HG02763 (cell line): ENCODE measurements around the gene UBE2D3.
"Not testable (repeated sequence)": the region's sequence is repeated elsewhere in the genome, so short reads cannot be mapped to it uniquely, and the experiment has no call there.

ENCODE experiments used
- ATAC-seq: cut with Tn5 transposase; IDR thresholded peaks from one replicate; pipeline ENCODE4 v1.9.1; 2021; ENCODE audit warnings: mild to moderate bottlenecking, moderate library complexity; ENCODE audit not compliant: unreplicated experiment

Gene UBE2D3

GRCh38 chr4:102826890-102827673 is at the start of gene UBE2D3:
UBE2D3 (minus strand) TSS chr4:102827551; CDS start chr4:102826508, 1,043 bp downstream.
- peak; percentile 27 for ATAC-seq

DNA sequence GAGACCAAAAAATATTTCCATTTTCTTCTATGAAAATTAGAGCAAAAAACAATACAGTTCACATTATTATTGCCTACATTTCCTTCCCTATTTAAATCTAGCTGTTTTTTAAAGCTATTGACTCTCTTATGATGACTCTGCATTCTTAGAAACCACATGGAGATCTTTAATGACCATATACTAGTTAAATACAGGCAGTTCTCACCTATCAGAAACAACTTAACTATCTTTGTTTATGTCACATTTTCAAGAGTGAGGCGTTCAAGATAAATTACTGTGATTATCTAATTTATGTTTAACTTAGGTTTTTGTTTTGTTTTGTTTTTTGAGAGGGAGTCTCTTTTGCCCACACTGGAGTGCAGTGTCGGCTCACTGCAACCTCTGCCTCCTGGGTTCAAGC is 44.4 kb upstream of the UBE2D3 start:
- ATAC-seq, result no peak

- ATAC-seq, result peak; percentile 24
Observed at GRCh38 chr4:102869569-102870197, 42.3 kb upstream of the UBE2D3 start.

GRCh38 chr4:102868781-102869568 is 41.6 kb upstream of the UBE2D3 start, which contains the start of gene CISD2:
CISD2 (plus strand) TSS chr4:102868992; CDS start chr4:102869085, 93 bp downstream.
- ATAC-seq, result peak; percentile 85

GRCh38 chr4:102868153-102868780 is 40.9 kb upstream of the UBE2D3 start:
- peak; percentile 41 for ATAC-seq

GRCh38 chr4:102867278-102868152 is 40.2 kb upstream of the UBE2D3 start:
- no peak for ATAC-seq

DNA sequence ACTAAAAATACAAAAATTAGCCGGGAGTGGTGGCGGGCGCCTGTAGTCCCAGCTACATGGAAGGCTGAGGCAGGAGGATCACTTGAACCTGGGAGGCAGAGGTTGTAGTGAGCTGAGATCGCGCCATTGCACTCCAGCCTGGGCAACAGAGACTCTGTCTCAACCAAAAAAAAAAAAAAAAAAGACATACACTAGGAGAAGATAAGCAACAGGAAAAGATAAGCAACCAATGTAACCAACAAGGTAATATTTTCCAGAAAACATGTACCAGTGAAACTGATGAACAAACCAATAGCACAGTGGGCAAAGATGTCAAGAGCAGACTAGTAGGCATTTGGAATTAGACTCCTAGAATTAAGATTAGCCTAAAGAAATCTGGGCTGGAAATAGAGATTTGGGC is 38.0 kb upstream of the UBE2D3 start:
- not testable (repeated sequence) for ATAC-seq

DNA sequence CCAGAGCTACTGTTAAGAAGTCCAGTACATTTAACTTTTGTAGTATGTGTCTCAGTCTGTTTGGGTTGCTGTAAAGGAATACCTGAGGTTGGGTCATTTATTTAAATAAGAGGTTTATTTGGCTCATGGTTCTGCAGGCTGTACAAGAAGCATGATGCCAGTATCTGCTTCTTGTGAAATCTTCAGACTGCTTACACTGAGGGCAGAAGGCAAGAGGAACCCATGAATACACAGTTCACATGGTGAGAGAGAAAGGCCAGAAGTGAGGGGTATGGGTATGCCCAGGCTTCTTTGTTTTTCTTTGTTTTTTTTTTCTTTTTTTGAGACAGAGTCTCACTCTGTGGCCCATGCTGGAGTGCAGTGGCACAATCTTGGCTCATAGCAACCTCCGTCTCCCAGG is 35.4 kb upstream of the UBE2D3 start:
- ATAC-seq, result no peak

- ATAC-seq, result no peak
Observed at GRCh38 chr4:102862016-102862415, 34.7 kb upstream of the UBE2D3 start.

- ATAC-seq, result no peak
Observed at GRCh38 chr4:102860611-102861324, 33.4 kb upstream of the UBE2D3 start.

- ATAC-seq, result no peak
Observed at GRCh38 chr4:102858828-102859464, 31.6 kb upstream of the UBE2D3 start.

DNA sequence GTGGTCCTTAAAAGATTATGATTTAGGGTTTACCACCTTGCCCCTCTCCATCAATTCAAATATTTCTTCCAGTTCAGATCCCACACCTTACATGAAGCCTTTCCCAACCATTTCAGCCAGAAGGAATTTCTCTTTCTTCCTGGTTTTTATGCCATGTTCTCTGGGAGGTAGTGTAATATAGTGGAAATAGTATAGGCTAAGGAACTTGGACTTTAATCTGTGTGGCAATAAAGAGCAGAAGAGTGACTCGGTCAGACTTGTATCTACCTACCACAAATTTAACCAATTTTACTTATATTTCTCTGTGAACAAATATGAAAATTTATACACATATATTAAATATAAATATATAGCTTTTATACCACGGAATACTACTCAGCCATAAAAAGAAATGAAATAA is 23.0 kb upstream of the UBE2D3 start:
- no peak for ATAC-seq

DNA sequence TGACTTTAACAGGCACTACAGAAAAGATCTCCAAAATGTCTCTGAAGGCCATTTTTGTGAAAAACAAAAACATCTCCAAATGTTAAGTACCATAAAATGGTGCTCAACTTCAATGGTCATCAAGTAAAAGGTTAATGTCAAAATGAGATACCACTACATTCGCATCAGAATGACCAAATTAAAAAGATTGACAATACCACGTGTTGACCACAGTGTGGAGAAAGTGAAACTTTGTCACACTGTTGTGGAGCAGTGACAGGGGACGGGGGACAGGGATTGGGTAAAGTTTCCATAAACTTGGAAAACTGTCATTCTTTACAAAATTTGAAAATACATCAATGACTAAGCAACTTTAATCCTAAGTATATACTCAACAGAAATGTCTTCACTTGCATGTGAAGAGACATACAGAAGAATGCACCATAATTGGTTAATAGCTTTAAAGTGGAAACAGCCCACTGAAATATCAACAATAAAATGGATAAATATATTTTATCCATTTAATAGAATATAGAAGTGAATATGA is 22.3 kb upstream of the UBE2D3 start:
- ATAC-seq, result no peak

DNA sequence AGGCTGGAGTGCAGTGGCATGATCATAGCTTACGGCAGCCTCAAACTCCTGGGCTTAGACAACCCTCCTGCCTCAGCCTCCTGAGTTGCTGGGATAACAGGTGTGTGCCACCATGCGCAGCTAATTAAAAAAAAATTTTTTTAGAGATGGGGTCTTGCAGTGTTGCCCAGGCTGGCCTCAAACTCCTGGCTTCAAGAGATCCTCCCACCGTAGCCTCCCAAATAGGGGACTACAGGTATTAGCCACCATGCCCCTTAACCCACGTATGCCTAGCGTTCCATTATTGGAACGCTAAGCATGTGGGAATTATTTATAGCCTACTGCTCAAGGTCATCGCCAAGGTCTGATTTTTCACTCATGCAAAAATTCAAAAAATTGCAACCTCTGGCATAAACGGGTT is 20.3 kb upstream of the UBE2D3 start:
- ATAC-seq, result no peak

DNA sequence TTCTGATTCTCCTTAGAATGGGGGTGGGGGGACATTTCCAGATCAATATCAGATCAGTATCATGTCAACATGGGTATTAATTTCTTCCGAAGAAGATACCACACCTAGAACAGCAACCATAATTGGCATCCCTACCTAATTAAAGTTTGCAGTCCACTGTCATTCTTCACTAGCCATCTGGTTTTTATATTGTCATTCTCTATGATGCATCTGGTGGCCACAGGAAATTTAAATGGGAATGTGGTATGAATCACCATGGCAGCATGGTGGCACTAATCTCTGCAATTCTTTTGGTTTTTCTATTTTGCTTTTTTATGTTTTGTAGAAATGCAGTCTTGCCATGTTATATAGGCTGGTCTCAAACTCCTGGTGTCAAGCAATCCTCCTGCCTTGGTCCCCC is 16.6 kb upstream of the UBE2D3 start:
- ATAC-seq, result no peak

DNA sequence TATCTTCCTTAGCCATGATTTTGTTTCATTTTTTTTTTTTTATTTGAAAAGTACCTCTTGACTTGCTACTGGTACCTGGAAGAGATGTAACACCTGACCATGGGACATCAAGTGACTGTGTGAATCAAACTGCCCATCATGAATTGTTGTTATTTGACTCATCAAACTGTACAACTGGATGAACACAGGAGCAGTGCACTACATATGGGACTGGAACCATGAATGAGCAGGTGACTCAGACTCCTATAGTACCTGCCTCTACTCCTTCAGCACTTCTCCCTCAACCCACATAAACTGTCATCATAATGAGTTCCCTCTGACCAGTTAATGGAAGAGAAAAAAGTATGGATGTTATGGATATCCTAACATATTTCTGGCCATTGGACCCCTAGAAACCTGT is 15.9 kb upstream of the UBE2D3 start:
- no peak for ATAC-seq

DNA sequence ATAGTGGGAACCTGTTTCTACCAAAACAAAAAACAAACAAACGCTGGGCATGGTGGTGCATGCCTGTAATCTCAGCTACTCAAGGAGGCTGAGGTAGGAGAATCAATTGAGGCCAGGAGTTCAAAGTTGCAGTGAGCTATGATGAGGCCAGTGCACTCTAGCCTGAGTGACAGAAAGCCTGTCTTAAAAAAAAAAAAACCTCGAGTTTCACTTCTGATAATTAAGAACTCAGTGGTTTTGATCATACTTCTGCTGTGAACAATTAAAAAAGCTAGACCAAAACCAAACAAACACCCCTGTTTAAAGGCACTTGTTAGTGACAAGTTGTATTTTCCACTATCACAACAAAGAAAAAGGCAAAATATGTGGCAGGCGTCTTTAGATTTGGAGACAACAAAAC is 15.0 kb upstream of the UBE2D3 start:
- no peak for ATAC-seq

DNA sequence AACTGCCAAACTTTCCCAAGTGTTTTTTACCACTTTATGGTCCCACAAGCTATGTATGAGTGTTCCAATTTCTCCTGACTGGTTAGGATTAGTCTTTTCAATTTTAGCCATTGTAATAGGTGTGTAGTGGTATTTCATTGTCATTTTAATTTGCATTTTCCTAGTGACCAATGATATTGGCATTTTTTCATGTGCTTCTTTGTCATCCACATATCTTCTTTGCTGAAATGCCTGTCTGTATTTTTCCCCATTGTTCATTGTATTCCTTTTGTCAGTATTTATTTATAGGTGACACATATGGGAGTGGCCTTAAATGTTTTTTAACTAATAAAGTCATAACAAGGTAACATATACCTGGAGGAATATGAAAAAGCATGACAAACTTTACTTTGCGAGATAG is 9.2 kb upstream of the UBE2D3 start:
- ATAC-seq, result no peak

DNA sequence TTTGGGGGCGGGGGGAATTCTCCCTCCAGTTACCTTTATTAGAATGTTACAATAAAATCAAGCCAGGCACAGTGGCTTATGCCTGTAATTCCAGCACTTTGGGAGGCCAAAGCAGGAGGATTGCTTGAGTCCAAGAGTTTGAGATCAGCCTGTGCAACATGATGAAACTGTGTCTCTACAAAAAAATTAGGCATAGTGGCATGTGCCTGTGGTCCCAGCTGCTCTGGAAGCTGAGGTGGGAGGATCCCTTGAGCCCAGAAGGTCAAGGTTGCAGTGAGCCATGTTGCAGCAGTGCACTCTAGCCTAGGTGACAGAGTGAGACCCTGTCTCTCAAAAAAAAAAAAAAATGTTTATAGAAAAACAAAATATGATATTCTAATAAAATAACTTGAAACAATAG is 5.3 kb upstream of the UBE2D3 start:
- no peak for ATAC-seq
